AG04449 (cell line): ENCODE data around the gene EPS8.

ENCODE experiments used
- CTCF ChIA-PET: fragments of 350-600 bp; formaldehyde crosslinking; extraction: SDS; loops from one replicate; lab custom pipeline; 2021; ENCODE audit warnings: antibody characterized with exemption; lab: Yijun Ruan, JAX
- POLR2A ChIA-PET: fragments of 400-600, 350-600 bp; formaldehyde crosslinking; extraction: SDS; loops from one replicate; lab custom pipeline; 2020; ENCODE audit warnings: antibody characterized with exemption, inconsistent platforms; lab: Yijun Ruan, JAX
- DNase-seq: peaks from one replicate; pipeline ENCODE4 v3.0.0-alpha.2; 2010; ENCODE audit warnings: low read depth, low spot score
- H3K4me3 ChIP-seq: 2 replicates; pipeline ENCODE4 v1.5.1; 2011; ENCODE audit warnings: low read depth, mild to moderate bottlenecking, control low read depth, low read length
- TF ChIP-seq, protein P1 (sequence below): IDR thresholded peaks from one replicate; pipeline ENCODE4 v1.5.1; 2011; ENCODE audit warnings: mild to moderate bottlenecking, moderate library complexity, low read length, control low read depth, inconsistent platforms; ENCODE audit not compliant: insufficient read depth; ENCODE audit errors: missing control alignments

Gene EPS8

DNA sequence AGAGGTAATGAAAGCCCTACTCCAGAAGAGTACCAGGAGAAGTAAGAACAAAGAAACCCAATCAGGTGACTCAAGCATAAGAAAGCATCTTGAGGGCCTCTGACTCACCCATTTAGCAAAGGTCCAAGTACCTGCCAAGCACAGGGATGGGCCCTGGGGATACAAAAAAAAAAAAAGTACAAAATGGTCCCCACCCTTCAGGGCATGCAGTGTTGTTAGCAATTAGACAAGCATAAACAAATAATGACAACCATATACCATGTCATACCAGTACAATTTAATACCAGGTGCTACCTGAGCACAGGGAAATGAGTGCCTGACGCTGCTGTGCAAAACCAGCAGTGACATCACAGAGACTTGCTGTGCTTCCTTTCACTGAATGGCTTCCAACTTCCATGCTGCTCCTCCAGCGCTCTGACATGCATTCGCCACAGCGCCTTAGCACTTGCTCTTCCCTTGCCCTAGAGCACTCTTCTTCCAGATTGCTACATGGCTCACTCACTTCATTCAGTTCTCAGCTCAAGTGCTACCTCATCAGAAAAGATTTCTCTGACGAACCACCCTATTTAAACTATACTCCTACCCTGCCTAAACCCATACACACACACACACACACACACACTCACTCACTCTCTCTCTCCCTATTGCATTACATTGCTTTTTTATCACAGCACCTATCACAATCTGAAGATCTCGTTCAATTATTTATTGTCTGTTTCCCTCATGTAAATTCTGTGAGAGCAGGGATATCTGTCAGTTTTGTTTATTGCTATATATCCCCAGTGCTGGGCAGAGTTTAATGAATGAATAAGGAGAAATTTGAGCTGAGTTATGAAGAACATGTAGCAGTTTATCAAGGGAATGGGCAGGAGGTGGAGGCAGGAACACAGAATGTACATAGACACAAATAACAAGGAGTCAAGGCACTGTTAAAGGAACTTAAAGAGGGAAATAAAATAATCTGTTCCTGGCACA lies 12.9 kb upstream of the EPS8 start:
- TF ChIP-seq, protein P1, sequence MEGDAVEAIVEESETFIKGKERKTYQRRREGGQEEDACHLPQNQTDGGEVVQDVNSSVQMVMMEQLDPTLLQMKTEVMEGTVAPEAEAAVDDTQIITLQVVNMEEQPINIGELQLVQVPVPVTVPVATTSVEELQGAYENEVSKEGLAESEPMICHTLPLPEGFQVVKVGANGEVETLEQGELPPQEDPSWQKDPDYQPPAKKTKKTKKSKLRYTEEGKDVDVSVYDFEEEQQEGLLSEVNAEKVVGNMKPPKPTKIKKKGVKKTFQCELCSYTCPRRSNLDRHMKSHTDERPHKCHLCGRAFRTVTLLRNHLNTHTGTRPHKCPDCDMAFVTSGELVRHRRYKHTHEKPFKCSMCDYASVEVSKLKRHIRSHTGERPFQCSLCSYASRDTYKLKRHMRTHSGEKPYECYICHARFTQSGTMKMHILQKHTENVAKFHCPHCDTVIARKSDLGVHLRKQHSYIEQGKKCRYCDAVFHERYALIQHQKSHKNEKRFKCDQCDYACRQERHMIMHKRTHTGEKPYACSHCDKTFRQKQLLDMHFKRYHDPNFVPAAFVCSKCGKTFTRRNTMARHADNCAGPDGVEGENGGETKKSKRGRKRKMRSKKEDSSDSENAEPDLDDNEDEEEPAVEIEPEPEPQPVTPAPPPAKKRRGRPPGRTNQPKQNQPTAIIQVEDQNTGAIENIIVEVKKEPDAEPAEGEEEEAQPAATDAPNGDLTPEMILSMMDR = no peak
- POLR2A ChIA-PET = interaction anchor here (1.0 kb wide), 1 partner anchor 13 kb away, joined by 5 read pairs; the partner anchor contains the start of gene EPS8
- H3K4me3 ChIP-seq = no peak overlapping the region
- CTCF ChIA-PET = interaction anchor here (0.9 to 1.0 kb wide), 2 partner anchors 11 to 268 kb away, joined by 3 read pairs; no protein-coding TSS in a partner anchor
- no peak for DNase-seq

DNA sequence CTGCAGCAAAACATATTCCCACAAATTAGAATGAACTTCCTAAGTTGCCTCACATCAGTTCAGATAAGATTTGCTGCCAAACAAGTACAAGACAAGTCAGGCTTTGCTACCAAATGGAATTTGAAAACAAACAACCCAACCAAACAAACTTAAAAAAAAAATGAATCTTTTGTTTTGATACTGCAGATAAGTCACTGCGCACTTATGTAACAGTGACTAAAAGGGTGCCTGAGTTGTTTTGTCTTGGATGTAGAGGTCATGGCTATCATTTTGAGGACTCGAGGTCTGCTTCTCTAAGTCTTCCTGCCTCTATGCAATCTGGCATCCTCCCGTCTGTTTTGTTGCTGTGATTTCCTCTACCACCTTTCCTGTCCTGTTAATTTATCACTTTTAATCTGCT lies 11.1 kb upstream of the EPS8 start:
- no peak for DNase-seq
- no peak overlapping the region for H3K4me3 ChIP-seq
- ChIA-PET CTCF (no interaction called here), POLR2A (no interaction called here)
- TF ChIP-seq, protein P1 = no peak

DNA sequence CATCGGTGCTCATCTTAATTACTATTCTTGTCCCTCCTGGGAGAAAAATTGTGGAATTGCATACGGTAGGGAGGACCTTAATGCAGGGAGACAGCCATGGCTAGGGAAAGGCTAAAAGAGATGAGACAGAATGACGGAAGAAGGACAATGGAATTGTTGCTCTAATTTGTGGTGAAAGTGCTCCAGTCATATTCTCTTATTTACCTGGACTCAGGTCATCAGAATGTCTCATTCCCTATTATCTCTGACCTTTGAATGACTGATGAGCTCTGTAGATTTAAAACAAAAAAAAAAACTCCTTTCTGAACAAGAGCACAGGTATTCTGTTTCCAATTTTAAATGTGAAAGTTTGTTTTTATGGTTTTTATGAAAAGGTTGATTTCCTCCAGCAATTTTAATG lies 8.6 kb upstream of the EPS8 start:
- ChIA-PET CTCF (interaction anchor here (0.6 to 0.8 kb wide), 3 partner anchors 10 to 154 kb away, joined by 3 read pairs; no protein-coding TSS in a partner anchor), POLR2A (interaction anchor here (0.7 kb wide), 1 partner anchor 227 kb away, joined by 3 read pairs; no protein-coding TSS in a partner anchor)
- DNase-seq = no peak
- TF ChIP-seq, protein P1 = no peak
- H3K4me3 ChIP-seq = no peak overlapping the region

GRCh38 chr12:15796493-15797141 lies 7.4 kb upstream of the EPS8 start:
- TF ChIP-seq, protein P1 = no peak
- no peak for DNase-seq
- no peak overlapping the region for H3K4me3 ChIP-seq
- CTCF ChIA-PET = interaction anchor here (0.8 to 1.4 kb wide), 4 partner anchors 24 to 207 kb away, joined by 3 to 4 read pairs (median 4); no protein-coding TSS in a partner anchor
- POLR2A ChIA-PET = no interaction called here

DNA sequence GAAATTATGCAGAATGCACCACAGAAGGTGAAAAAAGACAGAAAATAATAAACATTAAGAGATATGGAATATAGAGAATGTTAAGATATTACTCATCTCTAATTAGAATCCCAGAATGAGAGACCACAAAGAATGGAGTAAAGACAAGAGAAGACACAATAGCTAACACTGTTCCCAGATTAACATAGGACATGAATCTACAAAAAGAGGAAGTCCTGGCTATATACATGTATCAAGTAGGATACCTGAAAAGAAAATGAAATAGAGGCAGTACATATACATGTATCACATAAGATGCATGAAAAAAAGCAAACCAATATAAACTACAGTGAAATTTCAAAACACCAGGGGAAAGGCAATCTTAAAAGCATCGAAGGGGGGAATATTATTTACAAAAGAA lies 5.6 kb upstream of the EPS8 start:
- no peak for DNase-seq
- ChIA-PET POLR2A (no interaction called here), CTCF (interaction anchor here (0.8 to 0.9 kb wide), 2 partner anchors 43 to 210 kb away, joined by 3 to 4 read pairs; no protein-coding TSS in a partner anchor)
- TF ChIP-seq, protein P1 = no peak
- H3K4me3 ChIP-seq = no peak overlapping the region
